GM12892 (cell line): Measurements from ENCODE around the gene VRTN.

Experiments used
- POLR2AphosphoS5 ChIP-seq: IDR thresholded peaks from 2 replicates; pipeline ENCODE4 v1.6.1; 2011; ENCODE audit warnings: low read depth, low read length, control low read depth
- TAF1 ChIP-seq: IDR thresholded peaks from 2 replicates; pipeline ENCODE4 v1.6.1; 2011; ENCODE audit warnings: low read depth, mild to moderate bottlenecking, control low read depth, low read length, borderline replicate concordance

DNA sequence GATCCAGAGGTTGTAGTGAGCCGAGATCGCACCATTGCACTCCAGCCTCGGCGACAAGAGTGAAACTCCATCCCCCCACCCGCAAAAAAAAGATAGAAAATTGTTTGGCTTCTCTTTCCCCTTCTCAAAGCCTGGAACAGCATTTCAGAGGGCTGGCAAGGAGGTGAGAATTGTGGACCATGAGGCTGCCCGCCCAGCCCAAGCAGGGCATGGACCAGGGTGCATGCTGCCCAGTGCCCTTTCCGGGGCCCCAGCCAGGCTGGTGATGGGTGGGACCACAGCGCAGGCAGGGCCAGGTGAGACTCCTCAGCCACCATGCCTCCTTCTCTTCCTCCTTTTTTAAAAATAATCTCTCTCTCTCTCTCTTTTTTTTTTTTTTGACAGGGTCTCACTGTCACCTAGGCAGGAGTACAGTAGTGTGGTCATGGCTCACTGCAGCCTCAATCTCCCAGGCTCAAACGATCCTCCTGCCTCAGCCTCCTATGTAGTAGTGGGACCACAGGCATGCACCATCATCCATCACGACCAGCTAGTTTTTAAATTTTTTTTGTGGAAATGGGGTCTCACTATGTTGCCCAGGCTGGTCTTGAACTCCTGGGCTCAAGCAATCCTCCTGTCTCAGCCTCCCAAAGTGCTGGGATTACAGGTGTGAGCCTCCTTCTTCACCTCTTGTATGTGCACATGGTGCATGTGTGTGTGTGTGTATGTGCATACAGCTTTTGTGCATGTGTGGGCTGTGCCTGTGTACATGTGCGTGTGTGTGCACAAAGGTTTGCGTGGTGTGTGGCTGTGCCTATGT, 55.5 kb downstream of the VRTN start:
- no peak for TF ChIP-seq TAF1
- no peak for TF ChIP-seq POLR2AphosphoS5
